Heart left ventricle (tissue), 16 donors: ENCODE data around the gene ZGPAT. TPM values are rescaled to one million over a fixed set of nuclear protein-coding genes. Genes with fewer than 3 reads are reported as not detected.
"Not testable (repeated sequence)": the region's sequence is repeated elsewhere in the genome, so short reads cannot be mapped to it uniquely, and the experiment has no call there.

Experiments
- ATAC-seq, 4 donors: fragments of 200-7000 bp; cut with Tn5 transposase; one replicate each; pipeline ENCODE4 v1.9.1; 2020 to 2022; ENCODE audit warnings: moderate library complexity in 4 of 4, mild to moderate bottlenecking in 3 of 4, moderate number of reproducible peaks in 1 of 4
- DNase-seq, 5 donors: peaks; one replicate each; pipeline ENCODE4 v3.0.0-alpha.2; 2020
- H3K27ac ChIP-seq, 12 donors: fragments of 200-600 bp; sonication (generic) in 4 of 12; one replicate each; pipeline versions ENCODE4 v1.5.0 to v1.8.0; 2016 to 2022; ENCODE audit warnings: mild to moderate bottlenecking in 2 of 12
- H3K27me3 ChIP-seq, 9 donors: fragments of 200-600 bp; sonication (generic) in 2 of 9; one replicate each; pipeline versions ENCODE4 v1.5.1 to v1.8.0; 2016 to 2022; ENCODE audit warnings: mild to moderate bottlenecking in 3 of 9
- H3K36me3 ChIP-seq, 9 donors: fragments of 200-600 bp; sonication (generic) in 2 of 9; one replicate each; pipeline versions ENCODE4 v1.5.0 to v1.8.0; 2018 to 2022; ENCODE audit warnings: mild to moderate bottlenecking in 2 of 9
- H3K4me1 ChIP-seq, 12 donors: fragments of 200-600 bp; sonication (generic) in 4 of 12; one replicate each; pipeline versions ENCODE4 v1.5.0 to v1.8.0; 2016 to 2022; ENCODE audit warnings: mild to moderate bottlenecking in 3 of 12
- H3K4me3 ChIP-seq, 12 donors: fragments of 200-600 bp; sonication (generic) in 4 of 12; one replicate each; pipeline versions ENCODE4 v1.5.0 to v1.8.0; 2017 to 2022; ENCODE audit warnings: mild to moderate bottlenecking in 9 of 12, moderate library complexity in 4 of 12
- H3K9me3 ChIP-seq, 12 donors: fragments of 200-600 bp; sonication (generic) in 4 of 12; one replicate each; pipeline versions ENCODE4 v1.5.0 to v1.8.0; 2016 to 2022; ENCODE audit warnings: mild to moderate bottlenecking in 1 of 12
- CTCF ChIP-seq, 12 donors: fragments of 200-600 bp; sonication (generic) in 4 of 12; IDR thresholded peaks; one replicate each; pipeline versions ENCODE4 v1.5.0 to v1.8.0; 2018 to 2022; ENCODE audit warnings: antibody characterized with exemption in 12 of 12, mild to moderate bottlenecking in 5 of 12
- POLR2A ChIP-seq, 2 donors: fragments of 450-650 bp; IDR thresholded peaks; one replicate each; pipeline ENCODE4 v1.6.1; 2017; ENCODE audit warnings: antibody characterized with exemption in 2 of 2, mild to moderate bottlenecking in 2 of 2, moderate library complexity in 2 of 2
- WGBS, 4 donors: extraction: QIAGEN DNeasy Blood & Tissue Kit in 2 of 4; methylation state at CpG; one replicate each; pipeline versions ENCODE4 v1.1.5 to v1.1.7; 2013 to 2018; 5-methylcytosine and 5-hydroxymethylcytosine counted together
- intact Hi-C, 10 donors: fragments of 100-400 bp; cut with DNase I; formaldehyde crosslinking; loops; one replicate each; pipeline versions ENCODE4 v1.11.1 to v1.14.2; 2022
- polyA plus RNA-seq, 2 donors: library from polyadenylated mRNA; stranded (reverse); fragments of 200-250 nt; gene quantifications; one replicate each; pipeline ENCODE4 v1.2.3, GENCODE V29; 2013
- total RNA-seq, 9 donors: library from RNA; depleted of rRNA in 2 of 9; stranded (reverse); fragments of >200 nt in 2 of 9; fragmentation: NEBNext Ultra II Directional in 3 of 9; extraction: Animal tissue kit (Norgen Biotek cat#: 25700) in 3 of 9; gene quantifications; one replicate each; pipeline versions ENCODE4 v1.1.0 to v1.2.4, GENCODE V29; 2016 to 2023
- donor health status: ischemic (EF 13 %, LVEDD 7.1; RV severe dilation, severe dysfunction).
- donor health status: healthy with polysubstance abuse.
- donor health status: DM: no; HTN: yes; CAD: no.
- donor health status: DM: no; HTN: no; CAD: no.
- donor health status: ischemic (EF 25% LVEDD 6.9; RV normal size, moderate dysfunction).
- donor health status: ischemic (EF 25% LVEDD 5.7; RV mildly dilated, moderate dysfunction).
- donor health status: healthy.
- donor health status: DM: yes; HTN: yes; CAD: no.
- donor health status: ischemic (EF 35%, LVEDD 5.7; RV mildly dilated, moderate dysfunction).
- donor health status: nonischemic (EF 11% LVEDD 7.7; RV severe dilation, severe dysfunction).
- donor health status: DM: yes; HTN: yes; CAD: no.
- donor health status: PGD.
- donor health status: ischemic (EF 29% LVEDD 5.4; RV normal size, mild dysfunction).
- donor health status: nonischemic (EF 23%, LVEDD 6.1; RV moderate dilation, normal function).

The ZGPAT gene
- total and polyA plus RNA-seq, 11 donors: 12.9 to 34.4 (median 20.0) TPM

GRCh38 chr20:63711085-63711645 is 3.3 kb downstream of the ZGPAT start:
- Histone ChIP-seq H3K27me3 (no peaks in the 10 kb centered on the region), H3K27ac (no peak overlapping the region), H3K4me3 (no peak overlapping the region), H3K36me3 (peaks cover 0 to 77% (median 61%) of the 10 kb centered on the region in 9 donors), H3K4me1 (peaks cover 3 to 37% (median 21%) of the 10 kb centered on the region in 12 donors), H3K9me3 (peaks cover 0 to 32% (median 10%) of the 10 kb centered on the region in 12 donors)
- DNase-seq: no peak
- intact Hi-C loops: loop anchor here in 1 of 10 donors (10.0 kb wide), 1 partner anchor 154 kb away; the partner anchor contains the start of genes ABHD16B and TPD52L2
- ATAC-seq: no peak
- WGBS, 4 donors: 81 to 85% (median 83%) methylated on average over 12 of the region's 12 CpGs
- TF ChIP-seq POLR2A (IDR thresholded peaks at IDR 0.05) (no peak), CTCF (IDR thresholded peaks at IDR 0.05) (no peak)

- intact Hi-C loops: loop anchor here in 1 of 10 donors (10.0 kb wide), 1 partner anchor 153 kb away; the partner anchor contains the start of genes ABHD16B and TPD52L2
- Histone ChIP-seq H3K27ac (no peak overlapping the region), H3K4me3 (no peak overlapping the region), H3K9me3 (peaks cover 0 to 35% (median 10%) of the 10 kb centered on the region in 12 donors), H3K27me3 (no peaks in the 10 kb centered on the region), H3K36me3 (peaks cover 0 to 76% (median 58%) of the 10 kb centered on the region in 9 donors), H3K4me1 (peaks cover 0 to 28% (median 12%) of the 10 kb centered on the region in 12 donors)
- TF ChIP-seq POLR2A (IDR thresholded peaks at IDR 0.05) (no peak), CTCF (IDR thresholded peaks at IDR 0.05) (no peak)
- 97 to 100% (median 100%) methylated on average over 1 of the region's 1 CpG for WGBS, 4 donors
- DNase-seq (no peak), ATAC-seq (no peak)
Observed at GRCh38 chr20:63712191-63712590, 4.4 kb downstream of the ZGPAT start.

- WGBS, 4 donors: 98 to 99% (median 98%) methylated on average over 5 of the region's 5 CpGs
- intact Hi-C loops: loop anchor here in 1 of 10 donors (10.0 kb wide), 1 partner anchor 150 kb away; the partner anchor contains the start of genes ABHD16B and TPD52L2
- Histone ChIP-seq H3K4me1 (peaks cover 0 to 13% (median 0%) of the 10 kb centered on the region in 12 donors), H3K27me3 (no peaks in the 10 kb centered on the region), H3K9me3 (peaks cover 0 to 49% (median 18%) of the 10 kb centered on the region in 12 donors), H3K4me3 (no peak overlapping the region), H3K27ac (no peak overlapping the region), H3K36me3 (peaks cover 0 to 88% (median 68%) of the 10 kb centered on the region in 9 donors)
- DNase-seq: no peak
- no peak for ATAC-seq
- TF ChIP-seq POLR2A (IDR thresholded peaks at IDR 0.05) (no peak), CTCF (IDR thresholded peaks at IDR 0.05) (no peak)
Observed at GRCh38 chr20:63714858-63715257, 7.0 kb downstream of the ZGPAT start.

GRCh38 chr20:63718996-63719395 is 11.2 kb downstream of the ZGPAT start:
- WGBS, 4 donors: 97 to 100% (median 100%) methylated on average over 2 of the region's 2 CpGs
- DNase-seq: no peak
- intact Hi-C loops: loop anchor here in 1 of 10 donors (10.0 kb wide), 1 partner anchor 146 kb away; the partner anchor contains the start of genes ABHD16B and TPD52L2
- H3K4me3 ChIP-seq: no peak overlapping the region
- no peak overlapping the region for H3K27ac ChIP-seq
- no peak for TF ChIP-seq POLR2A (IDR thresholded peaks at IDR 0.05)
- no peak for TF ChIP-seq CTCF (IDR thresholded peaks at IDR 0.05)
- H3K9me3 ChIP-seq: peaks cover 0 to 38% (median 18%) of the 10 kb centered on the region in 12 donors
- no peak for ATAC-seq
- H3K4me1 ChIP-seq: no peaks in the 10 kb centered on the region
- peaks cover 3 to 77% (median 50%) of the 10 kb centered on the region in 9 donors for H3K36me3 ChIP-seq
- H3K27me3 ChIP-seq: no peaks in the 10 kb centered on the region

GRCh38 chr20:63722967-63723622 is 15.3 kb downstream of the ZGPAT start:
- H3K27ac ChIP-seq, H3K27me3 ChIP-seq, intact Hi-C loops, DNase-seq, H3K4me1 ChIP-seq, ATAC-seq, H3K4me3 ChIP-seq: not testable (repeated sequence)
- Histone ChIP-seq H3K9me3 (peaks cover 0 to 34% (median 17%) of the 10 kb centered on the region in 12 donors), H3K36me3 (peaks cover 0 to 57% (median 27%) of the 10 kb centered on the region in 9 donors)
- 63 to 75% (median 68%) methylated on average over 2 of the region's 2 CpGs for WGBS, 4 donors

- not testable (repeated sequence) for ATAC-seq, H3K4me3 ChIP-seq, DNase-seq, H3K27me3 ChIP-seq
- peaks cover 0 to 24% (median 0%) of the 10 kb centered on the region in 12 donors for H3K4me1 ChIP-seq
- peaks cover 0 to 10% (median 6%) of the 10 kb centered on the region in 12 donors for H3K9me3 ChIP-seq
- peak overlapping the region in 1 of 12 donors; percentile 73 for H3K27ac ChIP-seq
- intact Hi-C loops: loop anchor here in 1 of 10 donors (10.0 kb wide), 1 partner anchor 55 kb away; no protein-coding TSS in a partner anchor
- 93 to 96% (median 95%) methylated on average over 18 of the region's 18 CpGs for WGBS, 4 donors
- H3K36me3 ChIP-seq: peaks cover 0 to 32% (median 22%) of the 10 kb centered on the region in 9 donors
Observed at GRCh38 chr20:63730189-63730733, 22.4 kb downstream of the ZGPAT start.
